Stimulated activated CD4-positive, alpha-beta T cell treated with anti-CD3 and anti-CD28 coated beads, TNF-alpha, amount 100 ng/mL, for 1 hour (primary cell): ENCODE measurements around the gene SLC12A2.

Source experiments
- DNase-seq, 3 donors: peaks; one replicate each; pipeline ENCODE4 v3.0.0-alpha.2; 2020; ENCODE audit warnings: low read depth in 3 of 3, low spot score in 1 of 3

Gene SLC12A2

GRCh38 chr5:128083033-128083810, at the start of gene SLC12A2:
SLC12A2 (plus strand) TSS chr5:128083766; CDS start chr5:128083955, 189 bp downstream.
- DNase-seq: peak; percentile 75 to 78 (median 77)

GRCh38 chr5:128035689-128036088, 47.9 kb upstream of the SLC12A2 start:
- DNase-seq: no peak

GRCh38 chr5:128036950-128037349, 46.6 kb upstream of the SLC12A2 start:
- no peak for DNase-seq

GRCh38 chr5:128038643-128039042, 44.9 kb upstream of the SLC12A2 start:
- no peak for DNase-seq

GRCh38 chr5:128040927-128041326, 42.6 kb upstream of the SLC12A2 start:
- no peak for DNase-seq

GRCh38 chr5:128052780-128053179, 30.8 kb upstream of the SLC12A2 start:
- no peak for DNase-seq

GRCh38 chr5:128053291-128053954, 30.1 kb upstream of the SLC12A2 start:
- DNase-seq: no peak

- no peak for DNase-seq
Observed at GRCh38 chr5:128060644-128061385, 22.8 kb upstream of the SLC12A2 start.

GRCh38 chr5:128062172-128062746, 21.3 kb upstream of the SLC12A2 start:
- DNase-seq: no peak

- no peak for DNase-seq
Observed at GRCh38 chr5:128074171-128074570, 9.4 kb upstream of the SLC12A2 start.

- DNase-seq: no peak
Observed at GRCh38 chr5:128074953-128075352, 8.6 kb upstream of the SLC12A2 start.

GRCh38 chr5:128077526-128077925, 6.0 kb upstream of the SLC12A2 start:
- DNase-seq: no peak

GRCh38 chr5:128081111-128081851, 2.3 kb upstream of the SLC12A2 start:
- no peak for DNase-seq

- DNase-seq: no peak
Observed at GRCh38 chr5:128082551-128083032, 974 bp upstream of the SLC12A2 start.

GRCh38 chr5:128083811-128084227, 253 bp downstream of the SLC12A2 start:
- no peak for DNase-seq

- peak in 1 of 3 donors; percentile 24 for DNase-seq
Observed at GRCh38 chr5:128084228-128085167, 932 bp downstream of the SLC12A2 start.

GRCh38 chr5:128085413-128085812, 1.8 kb downstream of the SLC12A2 start:
- no peak for DNase-seq

GRCh38 chr5:128091579-128091978, 8.0 kb downstream of the SLC12A2 start:
- no peak for DNase-seq

- no peak for DNase-seq
Observed at GRCh38 chr5:128092144-128092543, 8.6 kb downstream of the SLC12A2 start.
